ENCODE results near the gene FKBP5. TPM values are rescaled to one million over a fixed set of nuclear protein-coding genes. Genes with fewer than 3 reads are reported as not detected.

Gene FKBP5
- total and polyA plus RNA-seq, 9 donors, result 36.2 to 231 (median 142) TPM

DNA sequence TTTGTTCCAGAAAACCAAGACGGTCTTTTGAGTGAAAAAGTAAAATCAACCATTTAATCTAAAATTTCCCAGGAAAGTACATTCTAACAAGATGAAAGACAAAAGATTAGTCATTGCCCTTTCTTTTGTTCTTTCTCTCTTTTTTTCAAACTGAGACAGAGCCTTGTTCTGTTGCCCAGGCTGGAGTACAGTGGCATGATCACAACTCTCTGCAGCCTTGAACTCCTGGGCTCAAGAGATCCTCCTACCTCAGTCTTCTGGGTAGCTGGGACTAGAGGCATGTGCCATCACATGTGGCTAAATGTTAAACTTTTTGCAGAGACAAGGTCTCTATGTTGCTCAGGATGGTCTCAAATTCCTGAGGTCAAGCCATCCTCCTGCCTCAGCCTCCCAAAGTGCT, 75.0 kb downstream of the FKBP5 start:
- 82 to 87% (median 84%) methylated on average over 1 of the region's 1 CpG for WGBS, 3 donors

DNA sequence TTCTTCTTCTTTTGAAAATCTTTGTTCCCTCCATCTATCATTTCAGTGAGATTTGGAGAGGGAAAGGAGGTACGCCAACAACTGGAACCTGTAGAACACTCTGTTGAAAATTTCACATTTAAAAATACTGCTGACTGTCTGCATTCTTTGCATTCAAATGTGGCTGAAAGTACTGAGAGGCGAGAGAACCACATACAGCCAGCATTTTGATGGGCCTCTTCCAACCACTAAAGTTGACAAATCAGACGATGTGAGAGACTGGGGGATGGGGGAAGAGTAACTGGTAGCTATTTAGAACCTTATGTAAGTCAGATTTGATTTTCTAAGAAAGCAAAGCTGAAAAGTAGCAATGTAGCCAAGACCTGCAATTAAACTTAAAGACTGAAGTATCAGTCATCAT, 77.5 kb downstream of the FKBP5 start:
- Histone ChIP-seq H3K4me1 (ENCODE audit: insufficient read depth) (no peaks in the 10 kb centered on the region), H3K9me3 (no peaks in the 10 kb centered on the region), H3K27me3 (no peaks in the 10 kb centered on the region), H3K36me3 (no peaks in the 10 kb centered on the region), H3K27ac (no peak overlapping the region), H3K4me3 (no peak overlapping the region)
- 59 to 69% (median 60%) methylated on average over 3 of the region's 3 CpGs for WGBS, 3 donors
- DNase-seq, result no peak
- TF ChIP-seq EP300 (IDR thresholded peaks at IDR 0.05) (no peak), POLR2A (IDR thresholded peaks at IDR 0.05) (no peak)
- TF ChIP-seq, protein P1, sequence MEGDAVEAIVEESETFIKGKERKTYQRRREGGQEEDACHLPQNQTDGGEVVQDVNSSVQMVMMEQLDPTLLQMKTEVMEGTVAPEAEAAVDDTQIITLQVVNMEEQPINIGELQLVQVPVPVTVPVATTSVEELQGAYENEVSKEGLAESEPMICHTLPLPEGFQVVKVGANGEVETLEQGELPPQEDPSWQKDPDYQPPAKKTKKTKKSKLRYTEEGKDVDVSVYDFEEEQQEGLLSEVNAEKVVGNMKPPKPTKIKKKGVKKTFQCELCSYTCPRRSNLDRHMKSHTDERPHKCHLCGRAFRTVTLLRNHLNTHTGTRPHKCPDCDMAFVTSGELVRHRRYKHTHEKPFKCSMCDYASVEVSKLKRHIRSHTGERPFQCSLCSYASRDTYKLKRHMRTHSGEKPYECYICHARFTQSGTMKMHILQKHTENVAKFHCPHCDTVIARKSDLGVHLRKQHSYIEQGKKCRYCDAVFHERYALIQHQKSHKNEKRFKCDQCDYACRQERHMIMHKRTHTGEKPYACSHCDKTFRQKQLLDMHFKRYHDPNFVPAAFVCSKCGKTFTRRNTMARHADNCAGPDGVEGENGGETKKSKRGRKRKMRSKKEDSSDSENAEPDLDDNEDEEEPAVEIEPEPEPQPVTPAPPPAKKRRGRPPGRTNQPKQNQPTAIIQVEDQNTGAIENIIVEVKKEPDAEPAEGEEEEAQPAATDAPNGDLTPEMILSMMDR (IDR thresholded peaks at IDR 0.05), result no peak
- intact Hi-C loops (cut with DNase I), result no loop called here

More for the DNA sequence above, 75.0 kb downstream of the FKBP5 start:
- TF ChIP-seq POLR2A (IDR thresholded peaks at IDR 0.05), result no peak
- Histone ChIP-seq H3K4me1 (ENCODE audit: insufficient read depth) (no peaks in the 10 kb centered on the region), H3K36me3 (no peaks in the 10 kb centered on the region), H3K4me3 (no peak overlapping the region), H3K27me3 (no peaks in the 10 kb centered on the region), H3K9me3 (no peaks in the 10 kb centered on the region), H3K27ac (no peak overlapping the region)
- no peak for DNase-seq
- intact Hi-C loops (cut with DNase I), result no loop called here

DNA sequence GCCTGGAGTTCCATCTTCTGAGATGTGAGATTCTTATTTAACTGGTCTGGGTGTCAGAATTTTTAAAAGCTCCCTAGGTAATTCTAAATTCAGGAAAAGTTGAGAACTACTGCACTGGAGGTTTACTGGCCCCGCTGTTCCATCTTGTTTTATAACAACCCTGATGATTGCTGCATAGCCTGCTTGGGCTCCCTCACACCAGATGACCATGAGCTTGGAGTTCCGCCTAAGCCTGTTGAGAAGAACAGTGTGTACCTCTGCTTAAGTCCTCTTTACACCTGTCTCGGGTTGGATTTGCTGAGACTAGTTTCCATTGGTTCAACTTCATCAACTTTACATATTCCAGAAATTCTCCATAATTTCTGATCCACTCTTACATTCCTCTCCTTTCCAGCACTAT, 77.9 kb downstream of the FKBP5 start:
- intact Hi-C loops (cut with DNase I), result no loop called here
- DNase-seq, result no peak
- no peaks in the 10 kb centered on the region for H3K36me3 ChIP-seq
- no peaks in the 10 kb centered on the region for H3K27me3 ChIP-seq
- H3K27ac ChIP-seq, result no peak overlapping the region
- H3K9me3 ChIP-seq, result no peaks in the 10 kb centered on the region
- no peaks in the 10 kb centered on the region for H3K4me1 ChIP-seq (ENCODE audit: insufficient read depth)
- WGBS, 3 donors, result 94 to 96% (median 95%) methylated on average over 3 of the region's 3 CpGs
- no peak overlapping the region for H3K4me3 ChIP-seq
- TF ChIP-seq EP300 (IDR thresholded peaks at IDR 0.05) (no peak), POLR2A (IDR thresholded peaks at IDR 0.05) (no peak)
- TF ChIP-seq, protein P1 (IDR thresholded peaks at IDR 0.05), result no peak

DNA sequence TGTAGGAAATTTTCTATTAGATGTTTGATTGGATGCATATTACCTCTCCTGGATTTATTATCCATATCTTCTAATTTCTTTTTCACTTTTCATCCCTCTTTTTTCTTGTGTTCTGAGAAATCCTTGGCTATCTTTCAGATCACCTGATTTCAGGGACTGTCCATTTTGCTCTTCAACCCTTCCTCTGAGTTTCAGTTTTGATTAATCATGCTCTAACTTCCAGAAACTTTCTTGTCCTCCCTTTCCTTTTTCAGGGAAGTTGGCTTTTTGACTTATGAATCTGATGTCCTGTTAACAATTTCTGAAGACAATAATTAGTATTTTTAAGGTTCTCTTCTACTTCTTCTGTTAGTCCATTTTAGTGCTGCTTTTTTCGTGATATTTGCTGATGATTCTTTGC, 79.1 kb downstream of the FKBP5 start:
- no peaks in the 10 kb centered on the region for H3K4me1 ChIP-seq (ENCODE audit: insufficient read depth)
- WGBS, 3 donors, result 88 to 94% (median 91%) methylated on average over 1 of the region's 1 CpG
- DNase-seq, result no peak
- TF ChIP-seq EP300 (IDR thresholded peaks at IDR 0.05) (no peak), POLR2A (IDR thresholded peaks at IDR 0.05) (no peak)
- TF ChIP-seq, protein P1 (IDR thresholded peaks at IDR 0.05), result no peak
- no peaks in the 10 kb centered on the region for H3K9me3 ChIP-seq
- H3K36me3 ChIP-seq, result no peaks in the 10 kb centered on the region
- intact Hi-C loops (cut with DNase I), result no loop called here
- no peak overlapping the region for H3K27ac ChIP-seq
- H3K4me3 ChIP-seq, result no peak overlapping the region
- H3K27me3 ChIP-seq, result no peaks in the 10 kb centered on the region

DNA sequence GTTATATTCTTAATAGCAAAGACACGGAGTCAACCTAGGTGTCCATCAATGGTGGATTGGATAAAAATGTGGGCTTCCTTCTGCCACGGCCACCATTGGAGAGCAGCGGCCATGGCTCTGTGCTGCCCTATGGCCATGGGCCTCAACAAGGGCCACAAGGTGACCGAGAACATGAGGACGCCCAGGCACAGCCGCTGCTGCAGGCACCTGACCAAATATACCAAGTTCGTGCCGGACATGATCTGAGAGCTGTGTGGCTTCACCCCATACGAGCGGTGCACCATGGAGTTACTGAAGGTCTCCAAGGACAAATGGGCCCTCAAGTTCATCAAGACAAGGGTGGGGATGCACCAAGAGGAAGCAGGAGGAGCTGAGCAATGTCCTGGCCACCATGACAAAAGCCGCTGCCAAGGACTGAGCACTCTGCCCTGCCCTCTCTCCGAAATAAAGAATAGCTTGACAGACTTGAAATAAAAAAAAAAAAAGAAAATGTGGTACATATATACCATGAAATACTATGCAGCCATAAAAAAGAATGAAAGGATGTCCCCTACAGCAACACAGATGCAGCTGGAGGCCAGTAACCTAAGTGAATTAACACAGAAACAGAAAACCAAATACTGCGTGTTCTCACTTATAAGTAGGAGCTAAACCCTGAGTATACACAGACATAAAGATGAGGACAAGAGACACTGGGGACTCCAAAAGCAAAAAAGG, 81.0 kb downstream of the FKBP5 start:
- H3K4me3 ChIP-seq, result no peak overlapping the region
- no peaks in the 10 kb centered on the region for H3K9me3 ChIP-seq
- no peaks in the 10 kb centered on the region for H3K36me3 ChIP-seq
- H3K4me1 ChIP-seq (ENCODE audit: insufficient read depth), result peaks cover 8% of the 10 kb centered on the region
- H3K27me3 ChIP-seq, result no peaks in the 10 kb centered on the region
- 87 to 92% (median 89%) methylated on average over 13 of the region's 13 CpGs for WGBS, 3 donors
- TF ChIP-seq, protein P1 (IDR thresholded peaks at IDR 0.05), result no peak
- no peak for TF ChIP-seq POLR2A (IDR thresholded peaks at IDR 0.05)
- TF ChIP-seq EP300 (IDR thresholded peaks at IDR 0.05), result no peak
- no peak for DNase-seq
- H3K27ac ChIP-seq, result no peak overlapping the region
- intact Hi-C loops (cut with DNase I), result no loop called here

Data from ovary (tissue), 9 donors.